HG02759 (cell line): ENCODE measurements around the gene TMEM120B.
A peak's percentile ranks its signal among the peaks of the same experiment; 100 is the strongest.

Experiments
- ATAC-seq: cut with Tn5 transposase; IDR thresholded peaks from one replicate; pipeline ENCODE4 v1.9.1; 2021; ENCODE audit warnings: mild to moderate bottlenecking, moderate library complexity; ENCODE audit not compliant: unreplicated experiment

TMEM120B gene

DNA sequence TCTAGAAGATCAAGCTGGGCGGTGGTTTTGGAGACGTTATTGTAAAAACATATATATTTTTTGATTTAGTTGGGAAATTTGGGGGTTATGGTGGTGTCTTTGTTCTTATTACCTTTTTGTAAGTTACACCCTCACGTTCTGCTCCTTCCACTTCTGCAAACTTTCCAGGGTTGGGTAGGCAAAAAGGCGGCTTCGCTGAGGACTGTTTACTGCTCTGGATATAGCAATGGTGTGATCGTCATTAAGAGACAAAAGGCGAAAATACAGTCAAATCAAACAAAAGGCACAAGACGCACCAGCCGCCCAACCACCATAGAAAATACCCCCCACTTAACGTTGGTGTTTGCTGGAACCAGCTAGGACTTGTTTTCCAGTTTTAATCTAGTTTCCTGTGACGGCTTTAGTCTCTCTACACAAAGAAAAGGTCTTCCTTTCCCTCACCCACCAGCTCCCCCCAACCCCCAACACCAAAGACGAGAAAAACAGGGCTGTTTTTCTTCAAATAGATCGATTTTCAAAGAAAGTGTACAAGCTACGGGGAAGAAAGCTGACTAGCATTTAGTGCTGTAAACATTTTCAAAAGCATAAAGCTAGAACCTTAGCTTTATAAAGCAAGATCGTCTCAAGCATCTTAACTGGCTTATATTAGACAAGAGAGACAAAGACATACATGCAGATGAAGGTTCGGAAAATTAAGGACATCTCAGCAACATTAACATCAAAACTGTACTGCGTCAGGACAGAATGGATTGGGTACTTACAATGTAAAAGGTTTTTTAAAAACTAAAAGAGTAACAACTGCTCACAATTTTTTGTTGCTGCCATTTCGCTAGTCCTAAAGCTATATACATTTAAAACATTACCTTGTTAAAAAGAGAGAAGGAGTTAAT, 89.3 kb downstream of the TMEM120B start:
- ATAC-seq, result no peak

DNA sequence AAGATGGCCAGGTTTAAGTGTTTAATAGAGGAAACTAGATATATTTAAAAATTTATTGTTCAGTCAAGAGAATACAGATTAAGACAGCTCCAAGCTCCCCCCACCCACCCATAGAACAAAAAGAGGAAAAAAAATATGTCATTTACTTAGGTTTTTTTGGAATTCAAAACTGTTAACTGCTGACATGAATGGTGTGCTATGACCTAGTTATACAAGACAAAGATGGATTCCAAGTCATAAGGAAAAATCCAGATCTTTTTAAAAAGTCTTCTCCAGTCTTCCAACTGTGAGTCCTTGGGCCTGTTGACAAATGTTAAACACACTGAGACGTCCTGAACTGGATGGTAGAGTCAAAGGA, 89.9 kb downstream of the TMEM120B start:
- no peak for ATAC-seq

DNA sequence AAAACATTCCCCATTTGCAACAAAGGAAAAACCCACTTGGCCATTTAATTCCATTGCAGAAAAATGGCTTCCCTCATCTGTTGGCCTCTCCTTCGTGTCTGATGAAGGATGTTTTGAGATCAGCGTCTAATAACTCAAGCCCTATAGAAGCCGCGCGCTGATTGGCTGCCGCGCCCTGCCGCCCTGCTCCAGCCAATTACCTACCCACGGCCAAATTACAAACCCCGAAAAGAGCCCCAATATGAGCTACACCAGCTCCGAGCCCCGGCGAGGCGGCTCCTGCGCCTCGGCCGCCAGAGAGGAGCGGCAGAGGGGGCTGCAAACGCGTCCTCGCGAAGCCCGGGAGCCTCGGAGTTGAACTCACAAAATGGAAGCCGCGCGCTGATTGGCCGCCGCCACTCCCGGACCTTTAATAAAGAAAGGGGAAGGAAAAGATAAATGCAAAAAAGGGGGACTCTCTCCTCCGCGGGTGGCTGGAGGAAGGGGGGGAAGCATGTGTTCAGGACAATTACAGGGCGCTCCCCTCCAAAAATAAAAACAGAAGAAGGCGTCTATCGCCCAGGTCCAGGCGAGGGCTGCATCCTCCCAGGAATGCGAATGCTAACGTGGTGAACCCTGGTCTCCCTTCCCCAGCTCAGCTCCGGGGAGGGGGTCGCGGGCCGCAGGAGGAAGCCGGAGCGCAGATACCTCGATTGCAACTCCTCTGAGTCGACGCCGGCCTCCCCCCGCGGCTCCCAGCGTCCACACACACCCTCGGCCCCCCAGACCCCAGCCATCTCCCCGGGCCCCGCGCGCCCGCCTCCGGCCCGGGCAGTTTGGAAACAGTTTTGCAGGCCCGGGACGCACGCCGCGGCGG, 90.5 kb downstream of the TMEM120B start:
- peak; percentile 35 for ATAC-seq

DNA sequence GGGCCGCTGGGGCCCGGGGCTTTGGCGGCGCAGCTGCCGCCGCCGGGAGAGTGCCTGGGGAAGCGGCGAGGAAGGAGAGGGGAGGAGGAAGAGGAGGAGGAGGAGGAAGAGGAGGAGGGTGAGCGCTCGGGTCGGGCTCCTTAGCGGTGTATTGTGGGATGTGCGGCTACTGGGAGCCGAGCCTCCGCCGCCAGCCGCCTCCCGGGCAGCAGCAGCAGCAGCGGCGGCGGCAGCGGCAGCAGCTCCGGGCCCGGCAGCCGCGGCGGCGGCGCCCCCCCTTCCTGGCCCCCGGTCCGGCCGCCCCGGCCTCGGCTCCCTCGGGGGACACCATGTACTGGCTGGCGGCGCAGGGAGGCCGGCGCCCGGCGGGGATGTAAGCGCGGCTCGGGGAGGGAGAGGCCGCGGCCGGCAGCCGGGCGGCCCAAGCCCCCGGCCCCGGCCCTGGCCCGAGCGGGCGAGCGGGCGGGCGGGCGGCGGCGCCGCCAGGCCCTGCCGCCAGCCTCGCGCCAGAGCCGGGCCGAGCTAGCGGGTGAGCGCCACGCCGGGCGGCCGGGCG, 91.4 kb downstream of the TMEM120B start, which contains the start of gene SETD1B:
SETD1B (plus strand) TSS at position 149 of the 556 bp plus-strand sequence. CDS start 729 bp downstream, outside the sequence.
- no peak for ATAC-seq

DNA sequence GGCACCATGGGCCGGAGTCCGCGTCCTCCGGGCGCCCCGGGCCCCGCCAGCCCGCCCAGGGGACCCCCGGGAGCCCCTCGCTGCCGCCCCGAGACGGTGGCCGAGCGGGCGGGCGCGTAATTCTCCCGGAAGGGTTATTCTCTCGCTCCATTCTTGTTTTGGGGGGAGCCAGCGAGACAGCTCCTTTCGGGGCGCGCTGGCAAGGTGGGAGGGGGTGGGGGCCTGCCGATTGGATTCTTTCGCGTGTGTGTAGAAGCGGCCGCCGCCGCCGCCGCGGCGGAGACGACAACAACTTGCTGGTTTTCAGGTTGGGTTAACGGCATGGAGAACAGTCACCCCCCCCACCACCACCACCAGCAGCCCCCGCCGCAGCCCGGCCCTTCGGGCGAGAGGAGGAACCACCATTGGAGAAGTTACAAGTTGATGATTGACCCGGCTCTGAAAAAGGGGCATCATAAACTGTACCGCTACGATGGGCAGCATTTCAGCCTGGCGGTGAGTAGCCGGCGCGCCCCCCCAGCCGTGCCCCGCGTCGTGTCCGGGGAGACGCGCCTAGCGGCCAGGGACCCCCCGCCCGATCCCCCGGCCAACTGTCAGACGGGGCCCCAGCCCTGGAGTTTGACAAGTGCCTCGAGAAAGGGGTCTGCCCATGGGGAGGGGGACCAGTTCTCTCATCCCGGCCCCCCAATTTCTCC, 92.0 kb downstream of the TMEM120B start:
- ATAC-seq, result no peak

DNA sequence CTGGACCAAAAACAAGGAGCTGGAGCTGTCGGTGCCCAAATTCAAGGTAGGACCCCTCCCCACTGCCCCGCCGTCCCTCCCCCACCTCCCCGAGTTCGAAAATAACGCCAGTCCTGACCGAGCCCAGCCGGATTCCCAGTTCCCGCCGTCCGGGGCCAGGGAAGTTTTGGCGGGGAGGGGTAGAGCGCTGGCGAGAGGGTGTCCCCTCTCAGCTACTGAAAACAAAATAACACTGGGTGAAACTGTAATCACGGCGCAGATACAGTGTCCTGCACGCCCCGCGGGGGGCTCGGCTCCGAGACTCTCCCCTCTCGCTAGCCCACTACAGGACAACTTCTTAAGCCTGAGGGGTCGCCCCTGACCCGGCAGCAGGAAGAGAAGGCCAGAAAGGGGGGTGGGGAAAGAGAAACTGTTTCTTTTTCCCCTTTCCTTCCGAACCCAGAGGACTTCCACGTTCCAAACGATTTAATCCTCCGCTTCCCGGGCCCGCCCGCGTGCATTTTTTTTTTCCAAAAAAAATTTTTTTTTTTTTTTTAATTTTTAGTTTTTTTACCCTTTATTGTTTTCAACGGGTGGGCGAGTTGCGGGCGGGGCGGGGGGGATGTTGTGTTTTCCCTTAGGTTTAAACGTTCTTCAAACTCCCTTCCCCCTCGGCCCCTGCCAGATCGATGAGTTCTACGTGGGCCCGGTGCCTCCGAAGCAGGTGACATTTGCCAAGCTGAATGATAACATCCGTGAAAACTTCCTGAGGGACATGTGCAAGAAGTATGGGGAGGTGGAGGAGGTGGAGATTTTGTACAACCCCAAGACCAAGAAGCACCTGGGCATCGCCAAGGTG, 92.8 kb downstream of the TMEM120B start:
- no peak for ATAC-seq

DNA sequence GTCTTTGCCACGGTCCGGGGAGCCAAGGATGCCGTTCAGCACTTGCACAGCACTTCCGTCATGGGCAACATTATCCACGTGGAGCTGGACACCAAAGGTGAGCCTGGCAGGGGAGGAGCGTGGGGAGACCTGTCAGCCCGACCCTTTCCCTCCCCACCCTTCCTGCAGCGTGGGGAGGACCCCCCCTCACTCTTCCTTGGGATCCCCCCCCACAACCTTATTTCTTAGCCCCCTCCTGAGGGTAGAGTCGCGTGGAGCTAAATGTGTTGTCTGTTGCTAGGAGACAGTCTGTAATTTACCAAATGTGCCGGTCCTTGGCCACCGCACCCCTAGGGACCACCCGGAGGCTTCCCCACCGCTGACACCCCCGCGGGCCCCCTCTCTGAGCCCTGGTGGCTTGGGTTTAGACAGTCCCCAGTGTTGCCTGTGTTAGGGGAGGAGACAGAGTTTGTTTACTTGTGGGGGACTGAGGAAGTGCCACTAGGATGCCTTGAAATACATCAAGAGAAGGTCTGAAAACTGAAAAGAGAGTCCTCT, 93.5 kb downstream of the TMEM120B start:
- no peak for ATAC-seq

DNA sequence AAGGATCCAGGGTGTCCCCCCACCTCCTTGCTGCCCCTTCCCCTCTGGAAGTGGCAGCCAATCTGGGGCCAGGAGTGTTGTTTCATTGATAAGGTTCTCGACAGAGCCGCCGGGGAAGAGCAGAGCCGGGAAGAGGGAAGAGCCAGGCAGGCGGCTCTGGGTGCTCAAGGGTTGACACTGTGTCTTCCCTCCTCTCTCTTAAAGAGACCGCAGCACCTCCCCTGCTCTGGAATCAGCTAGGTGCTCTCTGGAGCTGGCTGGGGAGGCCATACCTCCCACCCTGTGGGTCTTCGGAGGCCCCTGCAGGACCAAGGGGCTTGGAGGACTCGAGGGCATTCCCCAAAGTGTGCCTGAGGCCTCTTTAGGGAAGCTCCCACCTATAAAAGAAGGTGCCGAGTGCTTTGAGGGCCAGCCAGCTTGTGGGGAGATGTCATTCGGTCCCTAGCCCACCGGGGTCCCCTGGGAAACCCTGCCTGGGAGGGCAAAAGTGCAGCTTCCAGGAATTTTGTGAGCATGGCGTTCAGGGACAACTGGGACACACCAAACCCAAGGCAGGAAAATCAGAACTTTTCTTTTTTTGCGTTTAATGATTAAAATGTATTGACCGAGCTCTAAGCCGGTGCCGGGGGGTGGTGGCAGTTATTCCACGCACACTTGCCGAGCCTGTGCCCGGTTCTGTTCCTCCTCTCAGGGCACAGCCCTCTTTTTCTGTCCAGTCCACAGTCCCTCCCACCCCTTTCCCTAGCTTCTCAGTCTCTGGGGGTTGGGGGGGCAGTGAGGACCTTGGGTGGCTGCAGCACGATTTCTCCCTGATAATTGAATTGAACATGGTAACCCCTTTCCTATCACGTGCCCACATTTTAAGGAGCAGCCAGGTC, 94.2 kb downstream of the TMEM120B start:
- ATAC-seq, result no peak

DNA sequence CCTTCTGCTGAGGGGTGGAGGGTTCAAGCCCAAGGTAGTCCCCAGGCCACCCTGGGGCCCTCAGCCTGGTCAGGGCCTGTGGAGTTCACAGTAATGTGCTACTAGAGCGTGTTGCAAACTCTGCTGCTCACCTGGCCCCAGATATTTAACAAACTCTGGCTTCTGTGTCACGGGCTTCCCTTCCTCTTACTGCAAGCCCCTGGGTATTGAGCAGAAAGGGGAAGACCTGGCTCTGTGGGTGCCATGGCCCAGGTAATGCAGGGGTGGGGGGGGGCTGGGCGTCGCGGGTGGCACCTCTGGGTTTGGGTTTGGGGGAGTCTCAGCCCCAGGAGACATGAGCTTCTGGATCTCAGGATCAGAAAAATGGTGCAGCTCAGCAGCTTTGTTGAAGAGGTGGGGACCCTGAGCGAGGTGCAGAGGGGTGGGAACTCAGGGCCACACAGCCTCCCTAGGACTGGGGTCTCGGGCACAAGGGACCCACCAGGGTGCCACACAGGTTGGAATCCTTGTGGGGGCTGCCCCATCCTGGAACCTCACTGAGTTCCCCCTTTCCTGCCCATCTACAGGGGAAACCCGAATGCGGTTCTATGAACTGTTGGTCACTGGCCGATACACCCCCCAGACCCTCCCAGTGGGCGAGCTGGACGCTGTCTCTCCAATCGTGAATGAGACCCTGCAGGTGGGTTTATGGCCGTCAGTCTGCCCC, 95.2 kb downstream of the TMEM120B start:
- ATAC-seq, result no peak

DNA sequence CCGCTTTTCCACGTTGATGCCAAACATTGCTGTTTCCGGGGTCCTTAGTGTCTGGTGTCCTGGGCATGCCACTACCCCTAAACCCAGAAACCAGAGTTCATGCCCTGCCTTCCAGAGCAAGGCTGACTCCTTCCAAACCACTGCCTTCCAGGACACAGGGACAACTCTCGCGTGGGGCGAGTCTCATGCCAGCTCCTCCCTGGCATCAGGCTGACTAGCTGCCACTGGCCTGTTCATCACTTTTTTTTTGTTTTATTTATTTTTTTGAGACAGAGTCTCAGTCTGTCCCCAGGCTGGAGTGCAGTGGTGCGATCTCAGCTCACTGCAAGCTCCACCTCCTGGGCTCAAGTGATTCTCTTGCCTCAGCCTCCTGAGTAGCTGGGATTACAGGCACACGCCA, 96.1 kb downstream of the TMEM120B start:
- no peak for ATAC-seq

DNA sequence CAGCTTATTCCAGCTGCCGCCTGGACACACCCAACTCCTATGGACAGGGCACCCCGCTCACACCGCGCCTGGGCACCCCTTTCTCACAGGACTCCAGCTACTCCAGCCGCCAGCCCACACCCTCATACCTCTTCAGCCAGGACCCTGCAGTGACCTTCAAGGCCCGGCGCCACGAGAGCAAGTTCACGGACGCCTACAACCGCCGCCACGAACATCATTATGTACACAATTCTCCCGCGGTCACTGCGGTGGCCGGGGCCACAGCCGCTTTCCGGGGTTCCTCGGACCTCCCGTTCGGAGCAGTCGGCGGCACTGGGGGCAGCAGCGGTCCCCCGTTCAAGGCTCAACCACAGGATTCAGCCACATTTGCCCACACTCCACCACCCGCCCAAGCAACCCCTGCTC, 97.2 kb downstream of the TMEM120B start:
- no peak for ATAC-seq

DNA sequence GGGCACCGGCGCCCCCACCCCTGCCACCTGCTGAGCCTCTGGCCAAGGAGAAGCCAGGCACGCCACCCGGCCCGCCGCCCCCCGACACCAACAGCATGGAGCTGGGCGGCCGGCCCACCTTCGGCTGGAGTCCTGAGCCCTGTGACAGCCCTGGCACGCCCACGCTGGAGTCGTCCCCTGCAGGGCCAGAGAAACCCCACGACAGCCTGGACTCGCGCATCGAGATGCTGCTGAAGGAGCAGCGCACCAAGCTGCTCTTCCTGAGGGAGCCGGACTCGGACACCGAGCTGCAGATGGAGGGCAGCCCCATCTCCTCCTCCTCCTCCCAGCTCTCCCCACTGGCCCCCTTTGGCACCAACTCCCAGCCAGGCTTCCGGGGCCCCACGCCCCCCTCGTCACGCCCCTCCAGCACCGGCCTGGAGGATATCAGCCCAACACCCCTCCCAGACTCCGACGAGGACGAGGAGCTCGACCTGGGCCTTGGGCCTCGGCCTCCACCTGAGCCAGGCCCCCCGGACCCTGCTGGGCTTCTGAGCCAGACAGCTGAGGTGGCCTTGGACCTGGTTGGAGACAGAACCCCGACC, 97.8 kb downstream of the TMEM120B start:
- no peak for ATAC-seq

DNA sequence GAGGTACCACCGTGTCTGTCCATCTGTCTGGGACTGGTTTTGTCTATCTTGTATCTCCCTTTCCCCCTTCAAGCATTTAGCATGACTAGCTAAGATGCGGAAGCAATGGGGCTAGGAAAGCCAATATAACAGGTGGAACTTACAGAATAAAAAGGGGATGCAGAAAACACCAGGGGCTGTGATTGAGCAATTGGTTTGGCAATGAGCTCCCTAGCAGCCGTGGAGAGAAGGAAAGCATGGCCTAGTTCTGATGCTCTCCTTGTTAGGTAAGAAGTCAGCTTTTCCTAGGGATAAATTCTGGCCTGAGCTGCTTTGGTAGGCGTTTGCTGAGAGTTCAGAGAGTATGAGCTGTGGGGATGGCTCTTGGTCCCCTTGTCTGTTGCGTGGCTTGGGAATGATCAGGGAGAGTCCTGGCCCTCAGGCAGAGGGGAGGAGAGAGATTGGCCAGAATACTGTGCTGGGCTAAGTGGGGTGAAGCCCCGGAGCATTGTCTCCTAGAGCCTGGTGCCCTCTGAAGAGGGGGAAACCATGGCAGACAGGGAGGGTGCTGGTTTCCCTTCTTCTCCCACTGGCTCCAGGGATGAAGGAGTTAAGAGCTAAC, 98.4 kb downstream of the TMEM120B start:
- ATAC-seq, result no peak

DNA sequence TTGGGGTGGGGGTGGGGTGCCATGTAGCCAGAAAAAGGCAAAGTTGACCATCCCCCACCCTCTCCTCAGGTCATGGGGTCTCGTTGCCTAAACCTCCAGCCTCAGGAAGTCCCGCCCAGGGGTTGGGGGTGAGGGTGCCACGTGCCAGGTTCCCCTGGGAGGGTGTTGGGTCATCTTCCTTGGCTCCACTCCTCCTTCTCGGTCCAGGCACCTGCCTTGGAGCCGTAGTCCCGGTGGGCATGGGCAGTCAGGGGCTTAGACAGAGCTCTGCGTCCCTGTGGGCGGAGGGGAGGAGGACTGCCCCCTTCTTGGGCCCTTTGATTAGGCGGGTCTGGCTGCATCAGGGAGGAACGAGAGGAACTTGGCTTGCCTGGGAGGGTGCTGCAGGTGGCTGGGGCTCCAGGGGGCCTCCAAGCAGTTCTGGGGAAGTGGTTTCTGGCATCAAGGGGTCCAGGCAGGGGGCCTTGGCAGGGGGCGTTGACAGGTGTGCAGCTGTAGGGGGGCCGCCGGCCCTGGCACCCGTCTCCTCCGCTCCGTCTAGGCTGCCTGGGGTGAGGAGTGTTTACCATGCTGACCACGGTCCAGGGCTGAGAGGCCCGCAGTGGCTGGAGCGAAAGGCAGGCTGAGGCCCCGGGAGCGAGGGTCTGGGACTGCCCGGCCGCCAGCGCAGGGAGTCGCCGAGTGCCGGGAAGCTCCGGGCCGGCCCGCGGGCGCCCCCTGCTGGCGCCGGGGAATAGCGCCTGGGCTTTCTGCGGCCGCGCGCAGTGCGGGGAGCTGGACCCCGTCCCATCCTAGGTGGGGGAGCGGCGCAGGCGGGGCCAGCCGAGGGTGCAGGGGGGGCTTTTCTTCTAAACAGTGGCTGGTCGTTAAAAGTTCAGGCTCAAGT, 99.1 kb downstream of the TMEM120B start:
- ATAC-seq, result peak; percentile 79

DNA sequence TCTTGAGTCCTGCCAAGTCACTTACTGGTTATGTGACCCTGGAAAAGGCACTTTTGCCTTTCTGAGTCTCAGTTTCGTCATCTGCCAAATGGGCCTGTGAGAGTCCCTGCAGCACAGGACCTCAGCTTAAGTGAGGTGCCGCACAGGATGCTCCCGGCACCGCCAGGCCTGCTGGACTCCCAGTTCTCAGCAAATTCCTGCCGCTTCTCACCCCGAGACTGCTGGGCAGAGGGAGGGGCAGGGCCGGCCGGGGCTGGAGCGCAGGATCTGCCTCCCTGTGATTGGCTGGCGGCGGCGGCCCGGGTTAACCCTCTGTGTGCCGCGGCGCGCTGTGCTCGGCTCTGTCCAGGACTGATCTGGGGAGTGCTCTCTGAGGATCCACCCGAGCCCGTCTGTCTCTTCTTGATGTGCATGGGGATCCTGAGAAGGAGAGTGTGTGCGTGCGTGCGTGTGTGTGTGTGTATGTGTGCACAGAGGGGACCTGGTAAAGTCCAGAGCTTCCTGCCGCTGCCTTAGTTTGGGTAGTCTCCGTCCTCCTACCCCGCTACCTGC, 99.8 kb downstream of the TMEM120B start:
- ATAC-seq, result peak; percentile 24
